Measurements from ENCODE around the gene BRD7. TPM values are rescaled to one million over a fixed set of nuclear protein-coding genes. Genes with fewer than 3 reads are reported as not detected.

BRD7 gene
- total RNA-seq, 6 experiments from 2014 or later: 16.9 to 24.1 (median 20.2) TPM

GRCh38 chr16:50309156-50309526 is 59.6 kb downstream of the BRD7 start:
- H3K4me1 ChIP-seq: no peaks in the 10 kb centered on the region
- no peak overlapping the region for H3K4me3 ChIP-seq
- intact Hi-C loops (cut with DNase I): no loop called here
- DNase-seq (no peak), ATAC-seq (no peak)
- TF ChIP-seq, protein P1, sequence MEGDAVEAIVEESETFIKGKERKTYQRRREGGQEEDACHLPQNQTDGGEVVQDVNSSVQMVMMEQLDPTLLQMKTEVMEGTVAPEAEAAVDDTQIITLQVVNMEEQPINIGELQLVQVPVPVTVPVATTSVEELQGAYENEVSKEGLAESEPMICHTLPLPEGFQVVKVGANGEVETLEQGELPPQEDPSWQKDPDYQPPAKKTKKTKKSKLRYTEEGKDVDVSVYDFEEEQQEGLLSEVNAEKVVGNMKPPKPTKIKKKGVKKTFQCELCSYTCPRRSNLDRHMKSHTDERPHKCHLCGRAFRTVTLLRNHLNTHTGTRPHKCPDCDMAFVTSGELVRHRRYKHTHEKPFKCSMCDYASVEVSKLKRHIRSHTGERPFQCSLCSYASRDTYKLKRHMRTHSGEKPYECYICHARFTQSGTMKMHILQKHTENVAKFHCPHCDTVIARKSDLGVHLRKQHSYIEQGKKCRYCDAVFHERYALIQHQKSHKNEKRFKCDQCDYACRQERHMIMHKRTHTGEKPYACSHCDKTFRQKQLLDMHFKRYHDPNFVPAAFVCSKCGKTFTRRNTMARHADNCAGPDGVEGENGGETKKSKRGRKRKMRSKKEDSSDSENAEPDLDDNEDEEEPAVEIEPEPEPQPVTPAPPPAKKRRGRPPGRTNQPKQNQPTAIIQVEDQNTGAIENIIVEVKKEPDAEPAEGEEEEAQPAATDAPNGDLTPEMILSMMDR (IDR thresholded peaks at IDR 0.05): no peak
- H3K27me3 ChIP-seq: no peaks in the 10 kb centered on the region
- H3K27ac ChIP-seq: no peak overlapping the region
- 92% methylated on average over 6 of the region's 11 CpGs for WGBS (ENCODE audit: insufficient coverage, low coverage, low lambda C conversion rate, missing lambda C conversion rate)
- H3K9me3 ChIP-seq: no peaks in the 10 kb centered on the region
- H3K36me3 ChIP-seq: peaks cover 0 to 3% (median 0%) of the 10 kb centered on the region in 4 donors

DNA sequence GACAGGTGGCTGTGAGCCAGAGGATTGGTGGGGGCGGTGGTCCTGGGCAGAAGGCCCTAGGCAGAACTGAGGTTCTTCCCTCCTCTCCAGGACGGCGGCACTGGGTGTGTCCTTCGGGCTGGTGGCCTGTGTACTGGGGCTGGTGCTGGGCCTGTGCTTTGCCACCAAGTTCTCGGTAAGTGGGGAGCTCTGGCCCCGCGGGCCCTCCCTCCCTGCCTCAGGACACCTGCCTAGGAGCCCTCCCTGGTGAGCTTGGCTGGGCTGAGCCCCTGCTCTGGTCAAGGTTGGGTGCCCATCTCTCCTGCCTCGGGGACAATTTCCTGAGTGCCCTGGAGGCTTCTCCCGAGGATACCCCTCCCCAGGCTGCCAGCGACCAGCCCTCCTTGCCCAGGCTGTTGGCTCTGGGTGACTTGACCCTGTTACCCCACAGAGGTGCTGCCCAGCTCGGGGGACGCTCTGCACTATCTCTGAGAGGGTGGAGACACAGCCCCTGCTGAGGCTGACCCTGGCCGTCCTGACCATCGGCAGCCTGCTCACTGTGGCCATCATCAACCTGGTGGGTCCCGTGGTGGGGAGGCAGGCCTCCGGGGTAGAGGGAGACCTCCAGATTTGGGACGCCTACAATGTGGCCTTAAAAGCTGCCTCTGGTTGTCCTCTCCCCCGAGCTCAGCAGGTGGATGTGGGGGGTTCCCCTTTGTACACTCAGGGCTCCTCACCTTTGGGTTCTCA is 60.4 kb downstream of the BRD7 start:
- H3K4me1 ChIP-seq: no peaks in the 10 kb centered on the region
- DNase-seq (no peak), ATAC-seq (no peak)
- TF ChIP-seq POLR2A (IDR thresholded peaks at IDR 0.05): no peak
- TF ChIP-seq, protein P1 (IDR thresholded peaks at IDR 0.05): no peak
- H3K4me3 ChIP-seq: no peak overlapping the region
- no peak overlapping the region for H3K27ac ChIP-seq
- H3K27me3 ChIP-seq: no peaks in the 10 kb centered on the region
- no CpG with 5 or more reads among the region's 18 CpGs for WGBS (ENCODE audit: insufficient coverage, low coverage, low lambda C conversion rate, missing lambda C conversion rate)
- H3K36me3 ChIP-seq: no peaks in the 10 kb centered on the region
- no peaks in the 10 kb centered on the region for H3K9me3 ChIP-seq
- intact Hi-C loops (cut with DNase I): no loop called here

DNA sequence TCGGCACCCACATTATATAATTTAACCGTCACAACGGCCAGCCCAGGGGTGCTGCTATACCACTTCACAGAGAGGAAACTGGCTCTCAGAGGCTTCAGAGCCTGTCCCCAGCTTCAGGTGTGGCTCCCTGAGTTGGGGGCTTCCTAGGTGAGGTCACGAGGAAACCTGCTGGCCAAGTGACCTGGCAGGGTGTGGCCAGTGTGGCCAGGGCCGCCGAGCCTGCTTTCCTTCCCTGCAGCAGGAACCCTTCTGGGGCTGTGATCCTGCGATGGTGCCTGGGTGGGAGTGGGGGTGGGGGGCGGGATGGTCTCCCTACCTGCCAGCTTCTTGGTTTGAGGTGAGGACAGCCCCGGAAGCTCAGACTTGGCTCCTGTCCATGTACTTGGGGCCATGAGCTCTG is 62.5 kb downstream of the BRD7 start:
- ATAC-seq (no peak), DNase-seq (peak in 1 of 3 donors; percentile 37)
- WGBS (ENCODE audit: insufficient coverage, low coverage, low lambda C conversion rate, missing lambda C conversion rate): 58% methylated on average over 4 of the region's 9 CpGs
- H3K4me1 ChIP-seq: no peaks in the 10 kb centered on the region
- intact Hi-C loops (cut with DNase I): no loop called here
- no peaks in the 10 kb centered on the region for H3K27me3 ChIP-seq
- no peak for TF ChIP-seq POLR2A (IDR thresholded peaks at IDR 0.05)
- TF ChIP-seq, protein P1 (IDR thresholded peaks at IDR 0.05): no peak
- H3K27ac ChIP-seq: no peak overlapping the region
- no peak overlapping the region for H3K4me3 ChIP-seq
- H3K9me3 ChIP-seq: no peaks in the 10 kb centered on the region
- no peaks in the 10 kb centered on the region for H3K36me3 ChIP-seq

GRCh38 chr16:50305441-50306061 is 63.2 kb downstream of the BRD7 start:
- intact Hi-C loops (cut with DNase I): no loop called here
- no peaks in the 10 kb centered on the region for H3K4me1 ChIP-seq
- H3K4me3 ChIP-seq: no peak overlapping the region
- no peaks in the 10 kb centered on the region for H3K36me3 ChIP-seq
- H3K27me3 ChIP-seq: no peaks in the 10 kb centered on the region
- H3K27ac ChIP-seq: no peak overlapping the region
- peak in 1 of 3 donors; percentile 41 for DNase-seq
- ATAC-seq: no peak
- WGBS (ENCODE audit: insufficient coverage, low coverage, low lambda C conversion rate, missing lambda C conversion rate): 82% methylated on average over 5 of the region's 21 CpGs
- TF ChIP-seq POLR2A (IDR thresholded peaks at IDR 0.05): no peak
- TF ChIP-seq, protein P1 (IDR thresholded peaks at IDR 0.05): no peak
- no peaks in the 10 kb centered on the region for H3K9me3 ChIP-seq

All from right lobe of liver (tissue), 6 donors.